GM12865 (cell line): ENCODE measurements around the gene HSBP1L1.

Experiments used
- DNase-seq: peaks from one replicate; pipeline ENCODE4 v3.0.0; 2010; ENCODE audit warnings: low read depth
- H3K4me3 ChIP-seq: 2 replicates; pipeline ENCODE4 v1.5.1; 2011; ENCODE audit warnings: mild to moderate bottlenecking, low read depth, low read length, control low read depth
- CTCF ChIP-seq: IDR thresholded peaks from 2 replicates; pipeline ENCODE4 v1.5.1; 2011; ENCODE audit warnings: low read length, control low read depth, low read depth, inconsistent platforms; ENCODE audit not compliant: insufficient read depth; ENCODE audit errors: missing control alignments

The HSBP1L1 gene

GRCh38 chr18:79964330-79965118, at the start of gene HSBP1L1:
Gene HSBP1L1 (plus strand): TSS chr18:79964643. CDS start chr18:79964736, 93 bp downstream.
- peak; percentile 18 for TF ChIP-seq CTCF
- DNase-seq, result peak; percentile 82
- H3K4me3 ChIP-seq, result peak within 1 kb of the TSS; percentile 57

GRCh38 chr18:79915161-79916127, 49.0 kb upstream of the HSBP1L1 start:
- TF ChIP-seq CTCF, result no peak
- no peak overlapping the region for H3K4me3 ChIP-seq
- no peak for DNase-seq

DNA sequence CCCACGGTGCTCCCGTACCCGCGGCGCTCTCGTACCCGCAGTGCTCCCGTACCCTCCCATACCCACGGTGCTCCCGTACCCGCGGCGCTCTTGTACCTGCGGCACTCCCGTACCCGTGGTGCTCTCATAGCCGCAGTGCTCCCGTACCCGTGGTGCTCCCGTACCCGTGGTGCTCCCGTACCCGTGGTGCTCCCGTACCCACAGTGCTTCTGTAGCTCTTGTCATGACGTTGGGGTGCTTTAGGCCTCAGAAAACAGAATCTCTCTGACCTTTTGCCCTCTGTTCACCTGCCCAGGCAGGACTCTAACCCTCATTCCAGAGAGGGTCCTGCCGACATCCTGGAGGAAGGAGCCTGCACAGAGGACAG, 48.3 kb upstream of the HSBP1L1 start:
- H3K4me3 ChIP-seq, result no peak overlapping the region
- no peak for TF ChIP-seq CTCF
- DNase-seq, result no peak

- no peak for TF ChIP-seq CTCF
- DNase-seq, result no peak
- no peak overlapping the region for H3K4me3 ChIP-seq
Observed at GRCh38 chr18:79916546-79917168, 47.8 kb upstream of the HSBP1L1 start.

DNA sequence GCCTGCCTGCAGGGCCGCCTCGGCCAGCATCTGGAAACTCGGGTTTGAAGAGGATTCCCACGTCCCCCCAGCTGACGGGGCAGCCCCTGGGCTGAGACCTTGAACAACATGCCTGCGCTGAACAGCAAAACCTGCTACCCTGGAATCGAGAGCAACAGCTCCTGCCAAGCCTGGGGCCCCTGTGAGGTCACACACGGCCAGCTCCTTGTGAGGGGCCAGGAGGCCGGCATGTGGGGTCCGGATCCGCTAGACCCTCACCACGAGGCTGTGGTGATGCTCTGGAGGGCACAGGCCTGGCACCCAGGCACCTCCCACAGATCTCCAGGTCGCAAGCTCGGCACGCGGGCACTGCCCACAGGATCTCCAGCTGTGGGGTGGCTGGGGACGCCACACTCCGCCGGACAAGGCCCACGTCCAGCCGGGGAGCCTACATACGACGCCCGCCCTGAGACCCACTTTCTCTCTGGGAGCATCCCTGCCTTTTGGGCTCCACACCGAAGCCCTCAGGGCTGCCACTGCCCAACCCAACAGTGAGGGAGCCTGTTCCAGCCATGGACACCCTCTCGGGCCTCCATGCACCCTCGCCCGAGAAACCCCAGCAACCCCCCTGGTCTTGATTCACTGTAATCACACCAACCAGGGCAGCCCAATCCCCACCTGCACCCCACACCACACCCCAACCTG, 47.1 kb upstream of the HSBP1L1 start:
- DNase-seq, result no peak

More for the DNA sequence above, 47.1 kb upstream of the HSBP1L1 start:
- no peak for TF ChIP-seq CTCF
- no peak overlapping the region for H3K4me3 ChIP-seq
